Measurements from ENCODE around the gene ATP10D.
"Not testable (repeated sequence)": the region's sequence is repeated elsewhere in the genome, so short reads cannot be mapped to it uniquely, and the experiment has no call there.

The ATP10D gene

DNA sequence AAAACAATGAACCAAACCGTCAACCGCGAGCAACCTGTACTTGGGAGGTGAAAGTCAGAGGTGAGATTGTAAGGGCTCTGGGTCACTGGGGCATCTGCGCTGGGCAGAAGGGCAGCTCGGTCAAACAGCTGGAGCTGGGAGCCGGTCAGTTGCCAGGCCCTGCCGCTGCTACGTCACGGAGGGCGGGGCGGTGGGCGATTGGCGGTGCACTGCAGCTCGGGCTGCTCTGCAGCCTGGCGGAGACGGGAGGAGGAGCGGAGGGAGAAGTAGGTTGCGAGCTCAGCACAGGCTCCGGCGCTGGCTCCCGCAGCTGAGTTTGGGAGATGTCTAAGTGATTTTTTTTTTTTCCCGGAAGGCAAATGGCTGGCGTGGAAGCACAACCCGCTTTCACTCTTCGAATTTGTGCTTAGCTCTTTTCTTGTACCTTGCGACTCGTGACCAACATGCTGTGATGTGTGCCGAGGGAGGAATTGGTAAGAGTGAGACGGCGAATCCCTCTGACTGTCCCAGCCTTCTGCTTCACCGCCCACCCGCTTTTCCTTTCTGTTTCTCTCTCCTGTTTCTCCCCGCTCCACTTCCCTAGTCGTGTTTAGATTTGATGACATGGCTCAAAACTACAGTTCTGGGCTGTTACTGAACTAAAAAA lies at the start of gene ATP10D:
Gene ATP10D (plus strand): TSS at position 229 of the 646 bp plus-strand sequence. CDS start 27,266 bp downstream, outside the sequence.
- peak; percentile 80 for DNase-seq

DNA sequence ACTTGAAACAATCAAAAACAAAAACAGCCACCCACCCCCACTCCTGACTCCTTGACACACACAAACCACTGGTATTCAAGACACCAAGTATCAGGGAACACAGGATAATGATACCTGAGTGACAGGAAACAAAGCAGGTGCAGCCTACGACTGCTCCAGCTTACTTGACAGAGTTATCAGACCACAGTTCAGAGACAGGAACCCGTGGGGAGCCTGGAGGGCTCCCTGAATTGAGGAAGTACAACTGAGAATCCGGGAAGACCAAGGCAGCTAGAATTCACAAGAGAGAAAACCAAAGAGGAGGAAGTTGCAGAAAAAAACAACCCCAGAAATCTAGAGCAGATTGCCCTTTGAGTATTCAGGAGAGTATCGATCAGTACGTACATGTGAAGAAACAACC lies 42.1 kb upstream of the ATP10D start:
- peak; percentile 21 for DNase-seq

DNA sequence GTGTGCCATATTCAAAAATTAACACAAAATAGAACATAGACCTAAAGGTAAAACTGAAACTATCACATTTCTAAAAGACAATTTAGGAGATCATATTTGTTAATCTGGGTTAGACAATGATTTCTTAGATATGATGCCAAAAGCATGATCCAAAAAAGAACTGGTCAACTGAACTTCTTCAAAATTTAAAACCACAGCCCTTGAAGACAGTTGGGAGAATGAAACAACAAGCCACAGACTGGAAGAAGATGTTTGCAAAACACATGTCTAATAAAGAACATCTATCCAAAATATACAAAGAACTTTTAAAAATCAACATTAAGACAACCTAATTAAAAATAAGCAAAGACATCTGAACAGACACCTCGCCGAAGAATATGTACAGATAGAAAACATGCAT lies 41.0 kb upstream of the ATP10D start:
- no peak for DNase-seq

DNA sequence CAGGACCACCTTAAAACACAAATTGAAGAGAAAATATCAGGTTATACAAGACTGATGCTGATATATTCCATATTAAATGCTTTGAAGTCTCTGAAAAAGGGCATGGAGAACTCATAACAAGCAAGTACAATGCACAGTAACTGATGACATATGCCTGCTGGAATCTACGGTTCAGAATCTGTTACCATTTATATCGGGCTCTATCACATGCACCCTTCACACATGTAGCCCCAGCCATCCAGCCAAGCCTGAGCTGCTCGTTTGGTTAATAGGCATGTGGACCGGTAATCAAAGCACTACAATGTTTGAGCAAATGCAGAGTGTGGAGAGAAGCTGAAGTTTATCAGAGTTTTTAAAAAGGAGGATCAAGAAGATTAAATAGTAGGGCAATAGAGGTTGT lies 33.4 kb upstream of the ATP10D start:
- no peak for DNase-seq

DNA sequence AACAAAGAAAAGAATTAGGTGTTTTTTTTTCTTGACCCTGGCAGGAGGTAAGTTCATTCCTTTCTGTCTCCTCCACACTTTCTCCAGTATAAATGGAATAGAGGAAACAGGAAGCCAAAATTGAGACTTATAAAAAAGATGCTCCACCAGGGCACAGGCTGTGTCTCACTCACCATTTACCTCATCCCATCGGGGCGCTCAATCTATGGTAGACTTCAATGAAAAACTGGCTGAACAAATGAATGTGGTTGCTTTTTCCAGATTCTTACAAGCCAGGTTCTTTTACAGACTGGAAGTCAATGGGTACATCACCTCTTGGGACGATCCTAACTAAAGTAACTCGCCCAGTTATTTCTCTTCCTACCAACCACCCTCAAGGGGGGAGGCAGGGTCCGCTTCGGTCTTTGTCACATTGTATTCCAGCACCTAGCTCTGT lies 22.3 kb upstream of the ATP10D start:
- peak; percentile 5 for DNase-seq

DNA sequence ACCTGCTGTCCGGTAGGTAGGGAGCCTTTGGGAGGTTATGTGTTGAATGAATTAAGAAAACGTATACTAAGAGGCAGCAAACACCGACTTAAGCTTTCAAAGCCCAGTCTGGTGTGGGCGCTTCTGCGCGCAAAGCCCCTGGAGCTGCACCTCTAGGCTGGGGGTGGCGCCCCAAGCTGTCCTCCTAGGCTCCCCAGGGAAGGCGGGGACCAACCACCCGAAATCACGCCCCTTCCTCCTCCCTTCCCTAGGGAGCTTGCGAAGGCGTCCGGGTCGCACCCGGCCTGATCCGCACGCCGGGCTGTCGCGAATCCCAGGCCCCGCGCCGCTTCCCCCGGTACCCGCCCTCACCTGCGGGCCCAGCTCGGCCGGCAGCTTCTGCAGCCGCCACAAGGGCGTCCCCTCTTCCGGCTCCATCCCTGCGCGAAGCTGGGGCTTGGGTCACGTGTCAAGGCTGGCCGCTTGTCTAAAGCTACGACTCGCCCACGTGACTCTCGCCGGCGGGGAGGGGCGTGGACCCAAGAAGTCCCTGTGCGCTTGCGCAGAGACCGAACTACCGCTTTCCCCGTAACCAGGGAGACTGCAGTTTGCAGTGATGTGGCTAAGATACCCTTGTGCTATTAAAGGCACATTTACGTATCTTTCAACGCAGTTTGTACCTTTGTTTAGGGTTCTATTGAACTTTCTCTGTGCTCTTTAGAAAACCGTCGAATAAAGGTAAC lies 21.7 kb upstream of the ATP10D start, which contains the start of gene COMMD8:
Gene COMMD8 (minus strand): TSS at position 468 of the 722 bp plus-strand sequence. CDS start 51 bp downstream, at position 417.
- peak; percentile 94 for DNase-seq

DNA sequence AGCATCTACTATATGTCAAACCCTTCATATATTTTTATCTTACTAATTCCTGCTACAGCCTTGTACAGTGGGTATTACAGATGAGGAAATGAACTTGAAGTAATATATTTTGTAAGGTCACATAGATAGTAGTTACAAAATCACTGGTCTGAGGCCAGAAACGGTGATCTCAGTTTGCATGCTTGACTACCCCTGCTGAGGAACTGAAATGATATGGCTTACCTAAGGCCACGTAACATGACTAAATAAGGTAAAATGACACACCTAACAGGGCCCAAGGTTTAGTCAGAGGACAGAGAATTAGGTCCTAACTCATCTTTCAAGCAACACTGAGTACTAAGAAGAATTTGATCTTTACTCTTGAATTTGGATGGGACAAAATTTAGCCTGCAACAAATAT lies 20.1 kb upstream of the ATP10D start:
- DNase-seq, result no peak

DNA sequence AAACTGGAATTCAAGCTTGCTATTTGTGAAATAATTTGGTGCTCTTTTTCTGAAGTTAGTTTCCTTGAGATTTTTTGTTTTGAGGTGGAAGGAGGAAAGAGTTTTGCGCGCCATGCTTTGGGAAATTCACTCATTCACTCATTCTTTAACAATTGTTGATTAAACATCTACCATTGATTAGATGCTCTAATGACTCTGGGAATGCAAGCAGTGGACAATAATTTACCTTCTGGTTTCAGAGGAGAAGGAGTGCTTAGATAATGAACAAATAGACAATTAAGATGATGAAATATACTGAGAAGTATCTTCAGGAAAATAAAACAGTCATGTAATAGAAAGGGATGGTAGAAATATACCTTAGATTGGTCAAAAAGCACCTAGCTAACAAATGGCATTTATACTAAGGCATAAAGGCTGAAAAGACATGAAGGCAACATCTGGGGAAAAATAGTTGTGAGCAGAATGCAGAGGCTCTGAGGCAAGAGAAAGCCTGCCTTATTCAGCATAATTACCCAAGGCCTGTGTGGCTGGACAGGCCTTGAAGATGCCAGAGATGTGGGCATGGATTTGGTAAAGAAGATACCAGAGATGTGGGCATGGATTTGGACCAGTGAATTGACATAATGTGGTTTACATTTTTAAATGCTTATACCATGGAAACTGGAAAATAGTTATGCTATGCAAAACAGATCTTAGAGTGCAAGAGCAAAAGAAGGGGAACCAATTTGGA lies 18.9 kb upstream of the ATP10D start:
- no peak for DNase-seq

DNA sequence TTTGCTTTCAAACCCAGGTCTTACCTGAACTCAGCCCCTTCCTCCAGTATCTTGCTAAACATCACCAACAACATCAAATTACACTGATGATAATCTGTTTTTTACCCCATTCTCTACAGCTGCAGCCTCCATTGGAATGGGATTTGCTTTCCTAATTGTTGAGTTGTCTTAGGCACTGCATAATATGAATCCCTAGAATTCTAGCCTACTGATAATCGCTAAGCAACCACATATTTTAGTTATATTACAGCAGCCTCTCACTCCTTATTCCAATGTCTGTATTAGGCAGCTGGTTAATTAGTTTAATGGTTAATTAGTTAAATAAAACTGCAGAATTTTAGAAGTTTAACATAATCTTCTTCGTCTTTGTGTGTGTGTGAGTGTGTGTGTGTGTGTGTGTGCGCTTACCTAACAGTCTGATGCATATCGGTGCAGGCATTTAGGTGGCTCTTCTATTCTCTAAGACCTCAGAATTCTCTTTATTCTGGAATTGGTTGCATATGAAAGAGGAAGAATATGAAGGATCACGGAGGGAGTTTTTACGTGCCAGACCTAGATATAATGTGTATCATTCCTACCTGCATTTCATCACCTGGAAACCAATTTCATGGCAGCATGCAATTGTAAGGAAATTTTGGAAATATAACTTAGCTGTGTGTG lies 16.2 kb upstream of the ATP10D start:
- no peak for DNase-seq

DNA sequence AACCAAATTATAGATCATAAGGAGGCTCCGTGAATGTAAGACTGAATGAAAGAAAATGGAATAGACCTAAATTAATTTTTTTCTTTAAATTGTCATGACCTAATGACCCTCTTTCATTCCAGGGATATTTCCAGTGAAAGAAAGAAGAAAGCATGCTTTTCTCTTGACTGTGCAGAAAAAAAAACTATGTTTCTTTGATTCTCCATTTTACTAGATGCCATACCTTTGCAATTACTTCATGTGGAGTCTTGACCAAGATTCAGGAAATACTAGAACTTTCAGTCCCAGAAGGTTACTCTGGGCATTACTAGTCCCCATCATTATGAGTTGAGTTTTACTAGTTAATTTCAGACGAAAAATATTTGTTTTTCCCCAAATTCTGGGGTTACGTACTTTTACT lies 15.1 kb upstream of the ATP10D start:
- no peak for DNase-seq

DNA sequence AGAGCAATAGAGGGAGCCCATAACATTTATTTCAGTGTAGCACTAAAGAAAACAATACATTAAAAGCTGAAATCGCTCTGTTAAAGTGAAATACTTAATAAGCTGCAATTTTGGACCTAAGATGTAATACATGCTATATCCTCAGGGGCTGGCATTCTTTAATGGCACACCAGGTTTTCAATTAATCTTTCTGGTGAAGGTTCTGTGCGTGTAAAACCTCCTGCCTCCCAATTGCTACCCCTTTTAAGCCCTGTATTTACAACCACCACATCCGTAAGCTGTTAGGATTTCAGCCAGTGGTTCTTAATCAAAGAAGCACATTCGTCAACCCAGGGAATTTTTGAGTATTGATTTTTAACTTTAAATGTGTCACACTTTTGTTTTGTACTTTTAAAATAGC lies 14.0 kb upstream of the ATP10D start:
- DNase-seq, result no peak

DNA sequence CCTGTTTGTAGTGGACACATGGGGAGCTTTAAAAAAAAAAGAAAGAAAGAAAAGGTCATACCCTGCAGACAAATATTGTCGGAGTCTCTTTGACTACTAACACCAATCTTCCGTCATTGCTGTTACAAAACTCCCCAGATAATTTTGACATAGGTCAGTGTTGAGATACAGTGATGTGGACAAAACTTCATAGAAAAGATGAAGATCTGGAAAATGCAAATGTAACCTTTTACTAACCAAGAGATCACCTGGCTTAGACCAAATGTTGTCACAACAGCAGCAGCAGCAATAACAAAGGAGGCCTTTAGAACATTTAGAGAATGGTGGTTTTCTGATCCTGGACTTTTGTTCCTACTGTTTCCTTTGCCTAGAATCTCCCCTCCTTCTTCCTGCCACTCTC lies 13.5 kb upstream of the ATP10D start:
- no peak for DNase-seq

DNA sequence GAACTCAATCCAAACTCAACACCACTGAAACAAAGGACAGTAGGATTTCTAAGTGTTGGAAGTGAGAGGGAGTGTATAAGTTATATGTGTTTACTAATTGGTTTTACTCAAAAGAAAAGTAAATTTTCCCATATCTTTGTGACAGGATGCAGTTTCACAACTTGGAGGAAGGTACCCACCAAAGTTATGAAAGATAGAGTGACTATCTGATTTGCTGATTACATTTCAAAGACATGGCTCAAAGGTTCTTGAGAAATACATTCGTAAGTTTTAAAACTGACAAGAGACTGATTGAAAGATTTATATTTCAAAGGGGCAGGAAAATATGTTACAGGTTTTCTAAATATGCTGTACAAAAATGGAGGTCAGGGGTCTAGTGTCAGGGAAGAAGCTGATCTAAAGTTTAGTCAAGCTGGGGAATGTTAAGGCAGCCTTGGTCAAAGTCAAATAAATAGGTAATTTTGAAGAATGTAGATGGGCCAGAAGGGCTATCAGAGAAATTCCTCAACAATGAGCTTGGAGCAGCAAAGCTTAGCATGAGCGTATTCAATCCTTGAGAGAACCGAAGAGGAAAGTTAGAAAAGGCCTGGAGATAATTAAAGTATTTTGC lies 11.8 kb upstream of the ATP10D start:
- DNase-seq, result no peak

DNA sequence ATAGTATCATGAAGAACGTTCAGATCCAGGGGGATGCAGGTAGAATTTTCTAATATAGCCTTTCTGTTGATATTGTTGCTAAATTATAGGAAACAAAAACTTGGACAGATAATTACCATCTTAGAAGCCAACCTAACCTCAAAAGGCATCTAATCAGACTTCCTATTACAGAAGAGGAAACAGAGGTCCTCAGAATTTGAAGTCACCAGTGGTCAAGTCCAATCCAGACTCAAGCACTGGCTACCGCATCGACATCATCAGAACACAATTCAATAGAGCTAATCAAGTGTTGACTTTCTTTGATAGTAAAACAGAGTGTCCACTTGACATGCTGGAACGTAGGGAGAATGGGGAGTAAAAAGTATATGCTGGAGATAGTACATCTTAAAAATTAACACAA lies 10.3 kb upstream of the ATP10D start:
- DNase-seq, result no peak

DNA sequence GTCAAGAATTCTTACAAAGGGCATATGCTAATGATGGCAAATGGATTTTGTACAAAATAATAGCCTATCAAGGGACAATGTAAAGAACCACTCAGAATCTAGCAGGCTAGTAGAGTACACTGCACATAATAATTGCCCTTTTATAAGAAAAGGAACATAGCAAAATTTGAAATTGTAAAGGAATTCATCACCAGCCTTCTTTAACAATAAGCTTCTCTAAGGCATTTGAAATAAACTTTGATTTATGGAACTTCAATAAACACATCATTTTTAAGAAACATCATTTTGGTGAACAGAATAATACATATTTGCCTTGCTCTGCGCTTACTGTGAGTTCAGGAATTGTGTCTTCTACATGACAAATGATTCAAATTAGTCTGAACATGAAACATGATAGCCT lies 9.7 kb upstream of the ATP10D start:
- DNase-seq, result no peak

DNA sequence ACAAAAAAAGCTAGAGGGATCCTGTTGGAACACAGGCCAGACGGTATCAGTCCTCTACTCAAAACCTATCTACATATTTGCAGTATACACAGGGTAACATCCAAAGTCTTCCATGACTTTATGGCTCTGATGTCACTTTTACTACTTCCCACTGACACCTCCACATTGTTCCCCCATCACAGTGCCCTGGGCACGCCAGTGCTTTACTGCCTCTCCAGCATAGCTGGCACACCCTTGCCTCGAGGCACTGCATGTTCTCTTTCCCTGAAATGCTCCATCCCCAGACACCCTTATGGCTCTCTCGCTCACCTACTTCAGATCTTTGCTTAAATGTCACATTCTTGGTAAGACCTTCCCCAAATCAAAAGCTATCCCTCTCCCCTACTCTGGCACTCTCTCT lies 6.3 kb upstream of the ATP10D start:
- DNase-seq, result no peak

DNA sequence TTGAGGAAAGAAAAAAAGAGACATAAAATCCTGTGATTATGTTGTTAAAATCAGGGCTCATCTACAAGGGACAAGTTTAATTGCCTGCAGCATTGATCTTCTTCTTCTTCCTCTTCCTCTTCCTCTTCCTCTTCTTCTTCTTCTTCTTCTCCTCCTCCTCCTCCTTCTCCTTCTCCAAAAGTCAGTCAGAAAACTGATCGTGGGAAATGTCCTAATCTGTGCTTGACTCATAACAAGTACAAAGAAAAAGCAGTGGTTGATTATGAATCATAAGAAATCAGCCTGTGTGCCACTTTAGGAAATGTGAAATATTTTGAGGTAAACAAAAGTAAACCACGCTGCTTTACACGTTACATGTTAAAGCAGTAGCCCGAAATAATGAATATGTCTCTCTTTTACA lies 2.7 kb upstream of the ATP10D start:
- DNase-seq, result no peak

DNA sequence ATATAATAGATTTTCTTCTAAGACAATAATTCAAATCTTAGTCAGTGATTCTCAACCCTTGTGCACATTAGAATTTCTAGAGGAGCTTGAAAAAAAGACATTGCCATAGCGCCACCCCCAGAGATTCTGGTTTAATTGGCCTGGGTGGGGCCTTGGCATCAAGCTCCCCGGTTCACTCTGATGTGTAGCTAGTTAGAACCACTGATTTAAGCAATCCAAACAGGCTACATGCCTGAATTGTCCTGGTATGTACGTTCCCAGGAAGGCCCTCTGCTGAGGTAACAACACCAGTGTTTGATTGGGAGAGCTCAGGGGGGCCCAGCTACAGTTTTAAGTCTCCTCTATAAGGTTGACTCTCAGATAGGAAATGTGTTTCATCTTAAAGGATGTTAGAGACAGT lies 1.3 kb upstream of the ATP10D start:
- DNase-seq, result no peak

DNA sequence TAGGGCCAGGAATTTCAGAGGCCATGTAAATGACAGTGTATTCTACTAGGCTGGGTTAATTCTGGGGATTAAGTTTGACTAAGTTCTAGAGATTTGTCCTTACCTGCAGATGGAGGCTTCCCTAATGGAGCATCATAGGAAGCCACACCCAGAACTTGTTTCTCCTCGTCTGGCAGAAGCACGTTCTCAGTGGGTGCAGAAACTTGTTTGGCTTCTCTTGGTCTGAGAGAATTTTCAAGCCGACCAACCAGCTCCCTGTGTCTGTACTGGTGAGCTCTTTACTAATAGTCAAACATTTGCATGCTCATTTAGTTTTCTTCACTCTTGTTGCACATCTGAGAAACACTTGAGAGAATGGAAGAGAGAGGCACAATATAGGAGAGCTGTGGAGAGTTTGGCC lies 907 bp upstream of the ATP10D start:
- DNase-seq, result no peak

DNA sequence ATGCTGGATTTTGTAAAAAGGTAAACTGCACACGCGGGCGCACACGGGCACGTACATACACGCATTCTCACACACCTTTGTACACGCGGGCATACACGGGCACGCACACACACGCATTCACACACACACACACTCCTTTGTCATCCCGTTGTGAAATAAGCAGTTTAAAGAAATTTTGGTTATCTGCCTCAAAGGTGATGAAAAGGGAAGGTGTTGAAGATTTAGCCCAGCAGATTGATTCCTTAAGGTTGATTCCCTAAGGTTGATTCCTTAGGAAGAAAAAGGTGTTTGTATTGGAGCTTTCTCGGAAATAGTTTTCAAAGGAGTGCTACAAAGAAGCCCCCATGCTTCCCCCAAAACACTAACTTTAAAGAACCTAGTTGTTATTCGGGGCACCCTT lies 693 bp downstream of the ATP10D start:
- DNase-seq, result no peak

DNA sequence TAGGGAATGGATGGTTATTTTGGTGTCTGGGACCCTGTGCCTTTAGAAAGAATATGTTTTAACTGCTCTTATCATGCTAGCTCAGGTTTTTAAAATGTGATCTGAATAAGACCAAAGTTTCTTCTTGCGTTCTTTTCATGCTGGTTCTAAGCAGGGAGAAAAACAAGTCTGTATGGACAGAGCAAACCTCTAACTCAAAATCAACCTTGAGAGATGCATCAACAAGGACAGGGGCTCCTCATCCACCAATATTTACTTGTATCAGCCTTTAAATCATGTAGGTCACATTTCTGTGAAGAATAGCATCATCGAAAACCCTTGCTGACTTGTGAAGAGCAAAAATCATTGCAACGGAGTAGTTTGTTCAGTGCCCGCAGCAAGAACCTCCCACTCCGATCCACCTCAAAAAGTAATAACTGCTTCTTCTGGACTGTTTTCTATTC lies 1.2 kb downstream of the ATP10D start:
- no peak for DNase-seq

DNA sequence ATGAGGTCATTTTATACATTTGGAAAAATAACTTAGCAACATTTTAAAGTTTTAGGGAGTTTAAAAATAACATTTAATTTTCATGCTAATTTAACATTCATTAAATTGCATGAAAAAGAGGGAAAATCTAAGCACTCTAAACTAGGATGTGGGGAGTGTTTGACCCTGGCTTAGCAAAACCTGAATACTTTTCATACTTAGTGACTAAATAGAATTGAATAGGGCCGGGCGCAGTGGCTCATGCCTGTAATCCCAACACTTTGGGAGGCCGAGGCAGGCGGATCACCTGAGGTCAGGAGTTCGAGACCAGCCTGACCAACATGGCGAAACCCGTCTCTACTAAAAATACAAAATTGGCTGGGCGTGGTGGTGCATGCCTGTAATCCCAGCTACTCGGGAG lies 1.7 kb downstream of the ATP10D start:
- DNase-seq, result not testable (repeated sequence)

DNA sequence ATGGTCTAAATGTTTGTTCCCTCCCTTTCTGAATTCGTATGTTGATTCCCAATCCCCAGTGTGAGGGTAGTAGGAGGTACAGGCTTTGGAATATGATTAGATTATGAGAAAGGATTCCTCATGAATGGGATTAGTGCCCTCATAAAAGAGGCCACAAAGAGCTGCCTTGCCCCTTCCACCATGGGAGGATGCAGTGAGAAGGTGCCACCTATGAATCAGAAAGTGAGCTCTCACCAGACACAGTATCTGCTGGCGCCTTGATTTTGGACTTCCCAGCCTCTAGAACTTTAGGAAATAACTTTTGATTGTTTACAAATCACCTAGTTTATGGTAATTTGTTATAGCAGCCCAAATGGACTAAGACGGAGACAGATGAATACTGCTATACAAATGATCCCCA lies 3.6 kb downstream of the ATP10D start:
- DNase-seq, result no peak
